ENCODE measurements around the gene MYO16. TPM values are rescaled to one million over a fixed set of nuclear protein-coding genes. Genes with fewer than 3 reads are reported as not detected.

The MYO16 gene
- total RNA-seq, 1 experiment from 2014 or later, result 0.19 TPM

DNA sequence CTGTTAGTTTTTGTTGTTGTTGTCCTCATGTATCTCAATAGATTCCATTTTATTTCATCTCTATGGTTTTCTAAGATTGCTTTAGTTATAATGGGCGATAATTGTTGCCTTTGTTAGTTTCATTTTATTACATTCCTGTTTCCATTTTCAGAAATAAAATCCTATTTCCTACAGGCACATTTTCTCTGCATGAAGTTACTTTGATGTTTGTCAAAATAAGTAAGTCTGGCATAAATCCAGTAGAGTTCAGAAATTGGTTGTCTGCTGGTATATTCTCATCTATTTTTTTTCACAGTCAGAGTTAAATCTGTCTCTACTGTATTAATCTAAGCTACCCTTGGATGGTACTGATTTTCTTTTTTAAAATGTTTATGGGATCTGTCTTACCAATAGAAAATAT is 204.1 kb downstream of the MYO16 start:
- Mint-ChIP-seq H3K9me3 (ENCODE audit: low read depth, unreplicated experiment) (no peaks in the 10 kb centered on the region), H3K36me3 (ENCODE audit: insufficient read depth, unreplicated experiment) (no peaks in the 10 kb centered on the region), H3K27ac (ENCODE audit: unreplicated experiment) (no peak overlapping the region), H3K4me1 (ENCODE audit: low read depth, unreplicated experiment) (no peaks in the 10 kb centered on the region), H3K4me3 (ENCODE audit: low read depth, unreplicated experiment) (no peak overlapping the region), H3K27me3 (ENCODE audit: unreplicated experiment) (no peaks in the 10 kb centered on the region)
- CTCF ChIA-PET, result no interaction called here
- TF ChIP-seq CTCF (IDR thresholded peaks at IDR 0.05; ENCODE audit: unreplicated experiment), result no peak
- intact Hi-C loops (cut with micrococcal nuclease; ENCODE audit: unreplicated experiment), result no loop called here
- BruUV-seq (replicated peaks), result no TSS peak
- no peak for DNase-seq

- no peak overlapping the region for H3K4me3 Mint-ChIP-seq (ENCODE audit: low read depth, unreplicated experiment)
- H3K36me3 Mint-ChIP-seq (ENCODE audit: insufficient read depth, unreplicated experiment), result no peaks in the 10 kb centered on the region
- no peak for TF ChIP-seq CTCF (IDR thresholded peaks at IDR 0.05; ENCODE audit: unreplicated experiment)
- no peak overlapping the region for H3K27ac Mint-ChIP-seq (ENCODE audit: unreplicated experiment)
- no peak for DNase-seq
- BruUV-seq (replicated peaks), result no TSS peak
- H3K4me1 Mint-ChIP-seq (ENCODE audit: low read depth, unreplicated experiment), result no peaks in the 10 kb centered on the region
- no peaks in the 10 kb centered on the region for H3K9me3 Mint-ChIP-seq (ENCODE audit: low read depth, unreplicated experiment)
- H3K27me3 Mint-ChIP-seq (ENCODE audit: unreplicated experiment), result no peaks in the 10 kb centered on the region
- CTCF ChIA-PET, result no interaction called here
- intact Hi-C loops (cut with micrococcal nuclease; ENCODE audit: unreplicated experiment), result no loop called here
Observed at GRCh38 chr13:108834193-108834592, 204.8 kb downstream of the MYO16 start.

GRCh38 chr13:108835083-108835482 is 205.7 kb downstream of the MYO16 start:
- H3K4me3 Mint-ChIP-seq (ENCODE audit: low read depth, unreplicated experiment), result no peak overlapping the region
- CTCF ChIA-PET, result no interaction called here
- no peaks in the 10 kb centered on the region for H3K9me3 Mint-ChIP-seq (ENCODE audit: low read depth, unreplicated experiment)
- no peak for TF ChIP-seq CTCF (IDR thresholded peaks at IDR 0.05; ENCODE audit: unreplicated experiment)
- H3K27ac Mint-ChIP-seq (ENCODE audit: unreplicated experiment), result no peak overlapping the region
- intact Hi-C loops (cut with micrococcal nuclease; ENCODE audit: unreplicated experiment), result no loop called here
- H3K36me3 Mint-ChIP-seq (ENCODE audit: insufficient read depth, unreplicated experiment), result no peaks in the 10 kb centered on the region
- no peak for DNase-seq
- H3K27me3 Mint-ChIP-seq (ENCODE audit: unreplicated experiment), result no peaks in the 10 kb centered on the region
- no TSS peak for BruUV-seq (replicated peaks)
- H3K4me1 Mint-ChIP-seq (ENCODE audit: low read depth, unreplicated experiment), result no peaks in the 10 kb centered on the region

DNA sequence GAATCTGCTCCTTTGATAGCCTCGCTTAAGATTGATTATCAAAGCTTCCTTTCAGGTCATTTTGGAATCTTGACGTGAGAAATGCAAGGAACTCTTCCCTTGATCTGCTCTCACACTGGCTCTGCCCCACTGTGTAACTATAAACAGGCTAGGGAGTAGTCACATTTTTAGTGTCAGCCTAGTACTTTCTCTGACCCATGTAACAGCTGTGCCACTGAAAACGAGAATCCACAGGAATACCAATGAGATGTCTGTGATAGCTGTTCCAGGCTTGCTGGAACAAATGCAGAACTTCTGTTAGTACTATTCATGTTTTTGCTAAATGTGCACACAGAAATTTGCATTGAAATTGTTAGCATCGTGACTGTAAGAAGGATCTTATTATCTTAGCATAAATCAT is 221.3 kb downstream of the MYO16 start:
- Mint-ChIP-seq H3K27me3 (ENCODE audit: unreplicated experiment) (no peaks in the 10 kb centered on the region), H3K27ac (ENCODE audit: unreplicated experiment) (no peak overlapping the region), H3K9me3 (ENCODE audit: low read depth, unreplicated experiment) (no peaks in the 10 kb centered on the region), H3K4me1 (ENCODE audit: low read depth, unreplicated experiment) (no peaks in the 10 kb centered on the region), H3K36me3 (ENCODE audit: insufficient read depth, unreplicated experiment) (no peaks in the 10 kb centered on the region), H3K4me3 (ENCODE audit: low read depth, unreplicated experiment) (no peak overlapping the region)
- CTCF ChIA-PET, result no interaction called here
- BruUV-seq (replicated peaks), result no TSS peak
- no peak for TF ChIP-seq CTCF (IDR thresholded peaks at IDR 0.05; ENCODE audit: unreplicated experiment)
- intact Hi-C loops (cut with micrococcal nuclease; ENCODE audit: unreplicated experiment), result no loop called here
- no peak for DNase-seq

- Mint-ChIP-seq H3K4me1 (ENCODE audit: low read depth, unreplicated experiment) (no peaks in the 10 kb centered on the region), H3K27ac (ENCODE audit: unreplicated experiment) (no peak overlapping the region), H3K36me3 (ENCODE audit: insufficient read depth, unreplicated experiment) (no peaks in the 10 kb centered on the region), H3K4me3 (ENCODE audit: low read depth, unreplicated experiment) (no peak overlapping the region), H3K9me3 (ENCODE audit: low read depth, unreplicated experiment) (no peaks in the 10 kb centered on the region), H3K27me3 (ENCODE audit: unreplicated experiment) (no peaks in the 10 kb centered on the region)
- intact Hi-C loops (cut with micrococcal nuclease; ENCODE audit: unreplicated experiment), result no loop called here
- BruUV-seq (replicated peaks), result no TSS peak
- DNase-seq, result no peak
- CTCF ChIA-PET, result no interaction called here
- TF ChIP-seq CTCF (IDR thresholded peaks at IDR 0.05; ENCODE audit: unreplicated experiment), result no peak
Observed at GRCh38 chr13:108851660-108852059, 222.2 kb downstream of the MYO16 start.
